ENCODE results near the gene MUC2. TPM values are rescaled to one million over a fixed set of nuclear protein-coding genes. Genes with fewer than 3 reads are reported as not detected.

Gene MUC2
- polyA plus RNA-seq, 3 donors, result 0.01 to 0.27 TPM; not detected in 1

DNA sequence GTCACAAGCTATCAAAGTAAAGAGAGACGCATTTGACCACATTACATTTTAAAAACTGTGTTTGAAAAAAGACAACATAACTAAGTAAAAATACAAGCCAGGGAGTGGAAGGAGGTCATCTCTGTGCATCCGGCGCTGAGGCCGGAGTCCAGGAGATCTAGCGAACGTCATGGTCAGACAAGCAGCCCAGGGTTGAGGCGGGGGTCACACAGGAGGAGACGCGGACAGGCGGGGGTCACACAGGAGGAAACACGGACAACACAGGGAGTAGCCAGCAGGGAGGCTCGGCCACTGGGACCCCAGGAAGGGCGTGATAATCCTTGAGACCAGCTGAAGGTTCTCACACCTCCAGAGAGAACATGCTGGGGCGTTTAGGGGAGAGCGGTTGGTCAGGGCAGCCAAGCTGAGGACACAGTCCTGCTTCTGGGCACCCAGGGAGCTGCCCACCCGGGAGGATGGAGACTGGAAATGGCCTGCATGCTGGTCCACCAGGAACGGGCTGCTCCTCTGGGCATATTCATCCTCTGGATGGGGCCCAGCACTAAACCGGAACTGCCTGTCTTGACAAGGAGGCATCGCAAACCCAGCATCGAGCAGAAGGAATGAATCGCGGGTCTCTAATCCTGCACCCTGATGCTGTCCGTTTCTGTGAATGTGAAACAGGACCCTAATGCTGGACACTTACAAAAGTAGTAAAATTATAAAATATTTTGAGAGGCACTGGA, 42.2 kb downstream of the MUC2 start:
- DNase-seq (ENCODE audit: low read depth in 3 of 3, low spot score in 2 of 3), result no peak

DNA sequence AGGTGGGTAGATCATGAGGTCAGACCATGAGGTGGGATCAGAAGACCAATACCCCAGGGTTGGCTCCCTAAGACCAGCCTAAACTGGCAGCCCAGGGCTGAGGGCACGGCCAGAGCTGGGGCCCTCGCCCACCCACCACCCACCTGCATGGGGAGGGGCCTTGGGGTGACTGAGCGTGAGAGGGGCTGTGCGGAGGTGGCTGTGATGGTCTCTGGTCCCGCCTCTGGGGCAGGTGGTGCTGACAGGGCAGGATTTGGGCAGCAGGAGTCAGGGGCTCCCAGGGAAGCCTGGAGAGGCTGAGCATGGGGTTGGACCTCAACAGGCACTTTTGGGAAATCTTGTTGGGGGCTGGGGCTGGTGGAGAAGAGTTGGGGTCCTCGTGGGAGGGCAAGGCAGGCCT, 43.3 kb downstream of the MUC2 start:
- no peak for DNase-seq (ENCODE audit: low read depth in 3 of 3, low spot score in 2 of 3)

DNA sequence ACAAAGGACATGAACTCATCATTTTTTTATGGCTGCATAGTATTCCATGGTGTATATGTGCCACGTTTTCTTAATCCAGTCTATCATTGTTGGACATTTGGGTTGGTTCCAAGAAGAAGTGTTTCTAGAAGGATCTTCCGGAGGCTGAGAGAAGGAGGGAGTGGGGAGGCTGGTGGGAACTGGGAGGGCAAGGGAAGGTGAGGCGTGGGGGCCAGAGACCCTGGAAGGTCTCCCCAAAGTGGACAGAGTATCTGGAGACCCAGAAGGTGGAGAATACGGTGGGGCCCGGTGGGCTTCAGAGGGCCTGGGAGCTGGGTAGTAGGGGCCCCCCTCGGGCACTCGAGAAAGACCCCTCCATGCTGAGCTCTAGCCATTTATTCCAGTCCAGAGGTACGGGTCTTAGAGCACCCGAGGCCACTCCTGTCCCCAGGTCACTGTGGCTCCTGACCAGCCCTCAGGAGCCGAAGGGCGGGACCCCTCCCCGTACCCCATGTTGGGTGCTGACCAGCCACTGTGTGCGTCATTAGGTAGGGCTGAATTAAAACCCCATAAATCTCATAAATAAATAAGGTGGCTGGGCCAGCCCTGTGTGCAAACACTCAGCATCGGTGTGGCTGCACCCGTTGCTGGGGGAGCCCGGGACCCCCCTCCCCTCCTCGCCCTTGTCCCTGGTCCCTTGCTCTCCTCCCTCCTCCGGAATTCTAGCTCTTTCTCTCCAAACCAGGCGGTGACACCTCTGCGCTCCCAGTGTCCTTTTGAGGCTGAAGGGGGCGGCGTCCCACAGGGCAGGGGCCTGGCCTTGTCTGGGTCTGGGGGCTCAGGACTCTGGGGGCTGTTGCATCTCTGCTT, 44.3 kb downstream of the MUC2 start:
- no peak for DNase-seq (ENCODE audit: low read depth in 3 of 3, low spot score in 2 of 3)

DNA sequence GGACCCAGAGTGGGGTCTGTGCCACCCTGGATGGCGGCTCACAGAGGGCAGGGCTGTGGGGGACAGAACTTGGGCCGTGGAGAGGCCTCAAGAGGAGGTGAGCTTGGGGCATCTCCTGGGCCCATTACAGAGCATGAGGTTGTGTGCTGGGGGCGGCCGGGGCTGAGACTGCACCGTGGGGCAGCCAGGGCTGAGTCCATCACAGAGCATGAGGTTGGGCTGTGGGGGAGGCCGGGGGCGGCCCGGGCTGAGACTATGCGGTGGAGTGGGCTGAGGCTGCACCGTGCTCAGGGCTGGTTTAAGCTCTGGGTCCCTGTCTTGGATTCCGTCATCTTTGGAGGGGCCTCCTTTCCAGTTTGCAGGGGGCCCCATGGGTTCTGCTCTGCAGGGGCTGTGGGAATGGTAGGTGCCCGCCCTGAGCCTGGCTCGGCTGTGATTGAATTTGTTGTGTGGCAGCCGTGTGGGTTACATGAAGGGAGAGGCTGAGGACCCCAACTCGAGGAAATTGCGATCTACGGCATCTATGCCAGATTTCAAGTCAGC, 45.0 kb downstream of the MUC2 start:
- no peak for DNase-seq (ENCODE audit: low read depth in 3 of 3, low spot score in 2 of 3)

DNA sequence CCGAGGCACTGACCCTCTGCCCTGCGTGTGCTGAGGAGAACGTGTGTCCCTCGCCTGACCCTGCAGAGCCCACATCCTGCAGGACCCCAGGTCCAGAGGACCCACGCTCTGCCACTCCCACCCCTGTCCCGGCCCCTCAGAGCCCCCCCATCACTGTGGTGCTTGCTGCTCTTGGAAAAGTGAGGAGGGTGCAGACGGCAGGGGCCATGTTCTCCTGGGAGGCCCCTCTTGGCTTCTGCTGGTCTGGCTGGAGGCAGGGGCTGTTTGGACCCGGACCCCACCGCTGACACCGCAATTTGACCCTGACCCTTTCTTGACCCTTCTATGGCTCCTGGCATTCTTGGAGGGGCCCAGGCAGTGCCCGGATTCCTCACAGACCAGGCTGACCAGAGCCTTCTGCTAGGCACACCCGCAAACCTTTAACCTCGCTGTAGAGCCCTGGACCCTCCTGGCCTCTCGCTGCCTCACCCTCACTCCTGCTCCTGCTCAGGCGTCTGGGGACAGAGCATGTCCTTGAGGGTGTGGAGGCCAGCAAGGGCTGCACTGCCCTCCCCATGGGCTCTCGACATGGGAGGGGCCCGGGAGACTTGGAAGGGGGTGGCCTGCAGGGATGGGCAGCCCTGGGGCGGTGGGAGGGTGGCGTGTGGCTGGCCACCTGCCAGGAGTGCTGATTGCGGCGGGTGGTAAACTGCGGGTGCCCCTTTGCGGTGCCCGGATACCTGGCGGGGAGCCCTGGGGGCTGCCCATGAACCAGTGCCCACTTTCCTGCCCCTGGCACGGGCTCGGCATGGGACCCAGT, 46.1 kb downstream of the MUC2 start:
- DNase-seq (ENCODE audit: low read depth in 3 of 3, low spot score in 2 of 3), result no peak

DNA sequence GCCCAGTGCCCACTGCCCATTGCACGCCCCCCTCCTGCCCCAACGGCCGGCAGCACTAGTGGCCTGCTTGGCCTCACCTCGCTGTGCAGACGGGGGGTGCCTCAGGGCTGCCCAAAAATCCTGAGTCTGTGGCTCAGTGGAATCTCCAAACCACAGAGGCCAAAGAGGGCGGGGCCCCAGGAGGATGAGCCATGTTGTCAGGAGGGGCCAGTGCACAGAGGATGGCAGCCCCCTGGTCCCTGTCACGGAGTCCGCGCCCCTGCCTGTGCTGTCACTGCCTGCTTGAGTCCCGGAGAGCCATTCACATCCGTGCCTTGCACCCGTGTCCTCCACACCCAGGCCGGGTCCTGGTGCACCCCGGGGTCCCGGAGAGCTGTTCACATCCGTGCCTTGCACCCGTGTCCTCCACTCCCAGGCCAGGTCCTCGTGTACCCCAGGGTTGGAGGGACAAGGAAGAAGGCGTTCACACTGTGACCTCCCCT, 46.7 kb downstream of the MUC2 start:
- DNase-seq (ENCODE audit: low read depth in 3 of 3, low spot score in 2 of 3), result no peak

DNA sequence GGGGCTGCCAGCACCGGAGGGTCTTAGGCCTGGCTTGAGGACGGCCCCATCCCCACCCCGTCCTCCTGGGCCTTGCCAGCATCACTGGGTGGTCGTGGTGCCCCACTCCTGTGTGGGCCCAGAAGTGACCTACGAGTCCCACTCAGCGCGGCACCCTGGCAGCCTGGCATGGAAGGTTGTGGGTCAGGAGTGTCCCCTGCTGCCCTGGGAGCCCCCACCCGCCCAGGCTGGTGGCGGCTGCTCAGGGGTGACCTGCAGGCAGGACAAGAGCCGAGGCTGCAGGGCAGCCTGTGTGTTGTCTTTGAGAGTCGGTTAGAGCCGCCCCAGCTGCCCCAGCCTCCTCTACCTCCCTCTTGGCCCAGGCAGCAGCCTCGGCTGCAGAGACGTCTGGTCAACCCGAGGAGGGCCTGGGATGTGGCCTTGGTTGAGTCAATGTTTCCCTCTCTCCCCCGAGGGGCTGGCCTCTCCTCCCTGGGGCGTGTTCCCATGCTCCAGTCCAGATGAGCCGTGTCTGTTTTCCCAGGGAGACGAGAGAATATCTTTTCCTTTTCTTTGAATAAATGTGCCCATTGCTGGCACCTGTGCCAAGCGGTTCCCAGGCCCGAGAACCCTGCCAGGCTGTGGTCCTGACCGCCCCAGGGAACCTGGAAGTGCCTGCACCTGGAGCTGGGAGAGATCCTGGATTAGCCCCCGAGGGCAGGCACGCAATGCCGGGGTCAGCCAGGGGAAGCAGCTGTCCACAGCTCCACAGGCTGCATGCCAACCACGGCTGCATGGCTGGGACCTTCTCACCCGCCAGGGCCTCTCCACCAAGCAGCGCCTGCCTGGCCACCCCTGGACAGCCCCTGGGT, 47.4 kb downstream of the MUC2 start:
- DNase-seq (ENCODE audit: low read depth in 3 of 3, low spot score in 2 of 3), result no peak

DNA sequence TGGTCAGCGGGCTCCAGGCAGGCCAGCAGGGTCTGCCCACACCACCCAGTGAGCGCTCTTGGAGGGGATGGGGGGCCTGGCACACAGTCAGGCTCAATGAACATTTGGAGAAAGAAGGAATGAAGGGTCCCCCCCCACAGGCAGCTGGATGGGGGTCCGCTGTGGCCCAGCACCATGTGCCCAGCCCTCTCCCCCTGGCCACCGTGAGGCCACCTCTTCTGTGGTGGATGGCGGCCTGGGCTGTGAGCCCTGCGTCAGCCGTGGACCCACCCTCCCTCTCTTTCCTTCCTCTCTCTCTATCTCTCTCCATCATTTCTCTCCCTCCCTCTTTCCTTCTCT, 48.0 kb downstream of the MUC2 start:
- no peak for DNase-seq (ENCODE audit: low read depth in 3 of 3, low spot score in 2 of 3)

DNA sequence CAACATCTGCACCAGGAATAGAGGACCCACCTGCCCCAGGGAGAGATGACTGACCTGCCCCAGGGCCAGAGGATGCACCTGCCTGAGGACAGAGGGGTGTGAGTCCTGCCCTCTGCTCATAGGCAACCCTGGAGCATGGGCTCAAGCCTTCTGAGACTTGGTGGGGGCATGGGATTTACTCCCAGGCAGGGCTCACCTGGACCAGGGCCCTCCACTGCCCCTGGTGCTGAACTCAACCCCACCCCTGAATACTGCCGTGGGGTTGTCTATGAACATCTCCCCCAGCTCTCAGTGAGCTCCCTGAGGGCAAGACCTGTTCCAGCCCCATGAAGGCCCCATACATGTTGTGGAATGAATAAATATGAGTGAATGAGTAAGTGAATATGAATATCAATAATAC, 49.3 kb downstream of the MUC2 start:
- DNase-seq (ENCODE audit: low read depth in 3 of 3, low spot score in 2 of 3), result no peak

Other genes with a start within 250 kb of the MUC2 start
- 10 to 100 TPM in 1 of 3 donors, 1 to 10 TPM in 2; 9.1 to 12.0 (median 9.7) TPM for gene CRACR2B, start 247.0 kb upstream of the MUC2 start, polyA plus RNA-seq (ENCODE audit: insufficient read length in 3 of 3)
- 100 to 1,000 TPM; 184 to 238 (median 188) TPM for gene CD151, start 241.9 kb upstream of the MUC2 start, polyA plus RNA-seq (ENCODE audit: insufficient read length in 3 of 3)
- gene POLR2L, start 232.3 kb upstream of the MUC2 start, polyA plus RNA-seq (ENCODE audit: insufficient read length in 3 of 3), result 100 to 1,000 TPM in 1 of 3 donors, 10 to 100 TPM in 2; 76.3 to 103 (median 86.9) TPM
- 10 to 100 TPM; 55.0 to 71.2 (median 64.1) TPM for gene TSPAN4, start 232.0 kb upstream of the MUC2 start, polyA plus RNA-seq (ENCODE audit: insufficient read length in 3 of 3)
- gene CHID1, start 164.1 kb upstream of the MUC2 start, polyA plus RNA-seq (ENCODE audit: insufficient read length in 3 of 3), result 100 to 1,000 TPM; 103 to 117 (median 110) TPM
- gene AP2A2, start 149.0 kb upstream of the MUC2 start, polyA plus RNA-seq (ENCODE audit: insufficient read length in 3 of 3), result 10 to 100 TPM; 96.8 to 99.9 (median 98.5) TPM
- gene MUC6, start 38.2 kb upstream of the MUC2 start, polyA plus RNA-seq (ENCODE audit: insufficient read length in 3 of 3), result 10 to 100 TPM; 10.6 to 17.8 (median 14.3) TPM
- under 1 TPM in 2 of 3 donors, not detected in 1; 0.01 TPM for gene MUC5AC, start 83.1 kb downstream of the MUC2 start, polyA plus RNA-seq (ENCODE audit: insufficient read length in 3 of 3)
- gene MUC5B, start 148.2 kb downstream of the MUC2 start, polyA plus RNA-seq (ENCODE audit: insufficient read length in 3 of 3), result under 1 TPM in 2 of 3 donors, not detected in 1; under 0.01 to 0.01 TPM
- gene TOLLIP, start 234.8 kb downstream of the MUC2 start, polyA plus RNA-seq (ENCODE audit: insufficient read length in 3 of 3), result 10 to 100 TPM; 31.3 to 41.5 (median 36.0) TPM

Data from right renal cortex interstitium (tissue), 3 donors.